ENCODE results near the gene KIRREL2. TPM values are rescaled to one million over a fixed set of nuclear protein-coding genes. Genes with fewer than 3 reads are reported as not detected.

KIRREL2 gene
- total RNA-seq, 1 experiment from 2014 or later, result not detected

DNA sequence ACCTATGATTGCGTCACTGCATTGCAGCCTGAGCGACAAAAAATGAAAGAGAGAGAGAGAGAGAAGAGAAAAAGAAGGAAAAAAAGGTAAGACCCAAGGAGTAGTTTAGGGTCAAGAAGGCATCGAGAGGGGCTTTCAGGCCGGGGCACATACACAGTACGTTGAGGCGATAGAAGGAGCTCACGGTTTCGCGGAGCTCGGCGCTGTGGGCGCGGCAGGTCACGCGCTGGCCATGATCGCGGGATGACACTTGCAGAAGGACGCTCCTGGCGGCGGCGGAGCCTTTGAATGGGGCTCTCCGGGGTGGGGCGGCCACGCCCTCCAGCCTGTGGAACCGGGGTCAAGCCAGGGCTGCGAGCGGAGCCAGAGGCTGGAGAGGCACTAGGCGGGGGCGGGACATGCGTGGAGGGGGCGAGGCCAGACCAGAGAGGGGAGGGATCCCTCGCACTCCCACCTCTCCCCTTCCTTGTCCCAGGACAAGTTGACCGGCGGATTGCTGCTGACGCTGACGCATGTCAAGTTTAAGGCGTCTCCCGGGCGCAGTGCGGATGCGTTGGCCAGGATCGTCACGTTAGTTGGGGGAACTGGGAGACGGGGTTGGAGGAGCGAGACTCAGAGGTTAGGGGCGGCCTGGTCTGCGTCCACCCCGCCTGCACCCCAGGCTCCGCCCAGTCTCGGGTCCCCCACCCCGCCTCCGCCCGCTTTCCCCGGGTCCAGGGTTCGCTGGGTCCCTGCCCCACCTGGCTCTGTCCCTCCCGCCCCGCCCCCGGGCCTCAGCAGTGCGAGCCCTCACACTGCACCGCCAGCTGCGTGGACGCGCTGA, 11.3 kb upstream of the KIRREL2 start:
- Mint-ChIP-seq H3K27me3 (ENCODE audit: insufficient read depth, unreplicated experiment) (peaks cover 51% of the 10 kb centered on the region), H3K4me3 (ENCODE audit: unreplicated experiment) (peak overlapping the region; percentile 59), H3K4me1 (ENCODE audit: insufficient read depth, unreplicated experiment) (peaks cover 11% of the 10 kb centered on the region), H3K27ac (ENCODE audit: low read depth, unreplicated experiment) (no peak overlapping the region), H3K36me3 (ENCODE audit: insufficient read depth, unreplicated experiment) (peaks cover 6% of the 10 kb centered on the region), H3K9me3 (ENCODE audit: unreplicated experiment) (peaks cover 11% of the 10 kb centered on the region)
- TF ChIP-seq, protein P1, sequence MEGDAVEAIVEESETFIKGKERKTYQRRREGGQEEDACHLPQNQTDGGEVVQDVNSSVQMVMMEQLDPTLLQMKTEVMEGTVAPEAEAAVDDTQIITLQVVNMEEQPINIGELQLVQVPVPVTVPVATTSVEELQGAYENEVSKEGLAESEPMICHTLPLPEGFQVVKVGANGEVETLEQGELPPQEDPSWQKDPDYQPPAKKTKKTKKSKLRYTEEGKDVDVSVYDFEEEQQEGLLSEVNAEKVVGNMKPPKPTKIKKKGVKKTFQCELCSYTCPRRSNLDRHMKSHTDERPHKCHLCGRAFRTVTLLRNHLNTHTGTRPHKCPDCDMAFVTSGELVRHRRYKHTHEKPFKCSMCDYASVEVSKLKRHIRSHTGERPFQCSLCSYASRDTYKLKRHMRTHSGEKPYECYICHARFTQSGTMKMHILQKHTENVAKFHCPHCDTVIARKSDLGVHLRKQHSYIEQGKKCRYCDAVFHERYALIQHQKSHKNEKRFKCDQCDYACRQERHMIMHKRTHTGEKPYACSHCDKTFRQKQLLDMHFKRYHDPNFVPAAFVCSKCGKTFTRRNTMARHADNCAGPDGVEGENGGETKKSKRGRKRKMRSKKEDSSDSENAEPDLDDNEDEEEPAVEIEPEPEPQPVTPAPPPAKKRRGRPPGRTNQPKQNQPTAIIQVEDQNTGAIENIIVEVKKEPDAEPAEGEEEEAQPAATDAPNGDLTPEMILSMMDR (IDR thresholded peaks at IDR 0.05; ENCODE audit: unreplicated experiment), result no peak
- intact Hi-C loops (cut with micrococcal nuclease), result no loop called here
- ChIA-PET POLR2A (no interaction called here), CTCF (no interaction called here)
- BruUV-seq (replicated peaks), result no TSS peak
- DNase-seq (ENCODE audit: unreplicated experiment), result no peak

DNA sequence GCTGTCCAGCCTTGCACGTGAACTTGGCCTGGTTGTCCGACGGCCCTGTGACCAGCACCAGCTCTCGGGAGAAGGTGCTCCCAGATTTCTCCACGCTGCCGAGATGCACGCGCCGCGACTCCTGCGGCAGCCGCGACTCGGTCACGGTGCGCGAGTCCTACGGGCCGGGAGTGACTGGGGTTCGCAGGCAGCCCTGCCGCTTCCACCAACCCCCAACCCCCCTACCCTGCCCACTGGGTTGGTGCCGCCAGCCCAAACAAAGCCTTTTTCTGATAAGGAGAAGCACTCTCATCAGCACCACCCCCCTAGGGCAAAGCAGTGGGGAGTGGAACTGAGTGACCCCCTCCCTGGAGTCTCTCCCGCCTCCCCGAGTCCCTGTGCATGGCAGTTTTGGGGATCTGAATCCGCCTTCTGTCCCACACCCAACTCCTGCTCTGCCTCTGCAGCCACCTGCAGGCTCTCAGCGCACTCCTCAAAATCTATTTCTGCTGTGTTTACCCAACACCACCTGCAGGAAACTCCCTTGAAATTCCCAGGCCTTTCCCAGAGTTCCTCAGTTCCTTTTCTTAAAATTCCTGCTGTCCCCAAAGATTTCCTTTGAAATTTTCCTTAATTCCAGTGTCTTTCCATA, 10.6 kb upstream of the KIRREL2 start:
- intact Hi-C loops (cut with micrococcal nuclease), result no loop called here
- no TSS peak for BruUV-seq (replicated peaks)
- H3K27ac Mint-ChIP-seq (ENCODE audit: low read depth, unreplicated experiment), result no peak overlapping the region
- H3K4me1 Mint-ChIP-seq (ENCODE audit: insufficient read depth, unreplicated experiment), result peaks cover 11% of the 10 kb centered on the region
- TF ChIP-seq, protein P1 (IDR thresholded peaks at IDR 0.05; ENCODE audit: unreplicated experiment), result peak; percentile 5
- peaks cover 58% of the 10 kb centered on the region for H3K27me3 Mint-ChIP-seq (ENCODE audit: insufficient read depth, unreplicated experiment)
- peaks cover 11% of the 10 kb centered on the region for H3K9me3 Mint-ChIP-seq (ENCODE audit: unreplicated experiment)
- DNase-seq (ENCODE audit: unreplicated experiment), result peak; percentile 7
- CTCF ChIA-PET, result no interaction called here
- peaks cover 6% of the 10 kb centered on the region for H3K36me3 Mint-ChIP-seq (ENCODE audit: insufficient read depth, unreplicated experiment)
- POLR2A ChIA-PET, result interaction anchor here (0.6 kb wide), 1 partner anchor 23 kb away, joined by 3 read pairs; no protein-coding TSS in a partner anchor
- peak overlapping the region; percentile 54 for H3K4me3 Mint-ChIP-seq (ENCODE audit: unreplicated experiment)

DNA sequence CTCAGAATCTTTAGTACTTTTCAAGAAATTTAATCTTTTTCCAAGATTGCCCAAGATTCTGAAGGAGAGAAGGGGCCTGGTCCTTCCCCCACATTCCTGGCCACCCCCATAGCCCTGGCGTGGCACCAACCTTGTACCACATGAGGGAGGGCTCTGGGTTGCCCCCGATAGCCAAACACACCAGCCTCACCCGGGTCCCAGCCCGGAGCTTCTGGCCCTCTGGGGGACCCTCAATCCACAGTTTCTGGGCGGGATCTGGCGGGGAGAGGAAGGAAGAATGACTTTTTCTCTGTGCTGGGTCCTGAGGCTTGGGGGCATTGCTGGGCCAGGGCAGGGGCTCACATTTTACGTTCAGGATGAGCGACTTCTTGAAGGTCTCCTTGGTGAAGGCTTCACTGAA, 8.8 kb upstream of the KIRREL2 start:
- Mint-ChIP-seq H3K36me3 (ENCODE audit: insufficient read depth, unreplicated experiment) (peaks cover 6% of the 10 kb centered on the region), H3K4me1 (ENCODE audit: insufficient read depth, unreplicated experiment) (peaks cover 11% of the 10 kb centered on the region), H3K4me3 (ENCODE audit: unreplicated experiment) (no peak overlapping the region), H3K9me3 (ENCODE audit: unreplicated experiment) (peaks cover 5% of the 10 kb centered on the region), H3K27me3 (ENCODE audit: insufficient read depth, unreplicated experiment) (peaks cover 67% of the 10 kb centered on the region), H3K27ac (ENCODE audit: low read depth, unreplicated experiment) (no peak overlapping the region)
- intact Hi-C loops (cut with micrococcal nuclease), result no loop called here
- TF ChIP-seq, protein P1 (IDR thresholded peaks at IDR 0.05; ENCODE audit: unreplicated experiment), result no peak
- ChIA-PET POLR2A (no interaction called here), CTCF (no interaction called here)
- no TSS peak for BruUV-seq (replicated peaks)
- no peak for DNase-seq (ENCODE audit: unreplicated experiment)

DNA sequence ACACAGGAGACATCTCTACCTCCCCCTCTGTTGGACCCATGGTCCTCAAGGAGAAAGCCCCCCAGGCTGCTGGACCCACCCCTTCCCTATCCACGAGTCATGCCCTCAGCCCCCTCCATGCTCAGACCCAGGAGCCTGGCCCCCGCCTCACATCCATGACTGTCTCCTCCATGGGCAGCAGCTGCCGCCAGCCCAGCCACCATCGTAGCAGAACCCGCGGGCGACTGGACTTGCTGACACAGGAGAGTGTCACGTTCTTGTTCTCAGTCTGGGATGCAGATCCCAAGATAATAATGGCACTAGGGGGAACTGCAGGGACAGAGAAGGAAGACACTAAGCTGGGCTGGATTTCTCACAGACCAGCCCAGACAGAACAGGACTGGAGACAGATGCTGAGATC, 8.2 kb upstream of the KIRREL2 start:
- no peak for DNase-seq (ENCODE audit: unreplicated experiment)
- Mint-ChIP-seq H3K4me1 (ENCODE audit: insufficient read depth, unreplicated experiment) (peaks cover 11% of the 10 kb centered on the region), H3K4me3 (ENCODE audit: unreplicated experiment) (no peak overlapping the region), H3K27ac (ENCODE audit: low read depth, unreplicated experiment) (no peak overlapping the region), H3K27me3 (ENCODE audit: insufficient read depth, unreplicated experiment) (peaks cover 67% of the 10 kb centered on the region), H3K36me3 (ENCODE audit: insufficient read depth, unreplicated experiment) (peaks cover 6% of the 10 kb centered on the region), H3K9me3 (ENCODE audit: unreplicated experiment) (no peaks in the 10 kb centered on the region)
- ChIA-PET CTCF (no interaction called here), POLR2A (no interaction called here)
- intact Hi-C loops (cut with micrococcal nuclease), result no loop called here
- BruUV-seq (replicated peaks), result no TSS peak
- TF ChIP-seq, protein P1 (IDR thresholded peaks at IDR 0.05; ENCODE audit: unreplicated experiment), result no peak
